Measurements from ENCODE around the gene CXCL11. TPM values are rescaled to one million over a fixed set of nuclear protein-coding genes. Genes with fewer than 3 reads are reported as not detected.

The CXCL11 gene
- total RNA-seq, 1 donor from 2014 or later, result not detected

GRCh38 chr4:76009311-76009710, 26.6 kb downstream of the CXCL11 start:
- no peak overlapping the region for H3K4me3 Mint-ChIP-seq (ENCODE audit: unreplicated experiment)
- H3K27ac Mint-ChIP-seq (ENCODE audit: unreplicated experiment), result no peak overlapping the region
- DNase-seq, result no peak
- no peaks in the 10 kb centered on the region for H3K36me3 Mint-ChIP-seq (ENCODE audit: unreplicated experiment)
- no peaks in the 10 kb centered on the region for H3K4me1 Mint-ChIP-seq (ENCODE audit: low read depth, unreplicated experiment)
- H3K9me3 Mint-ChIP-seq (ENCODE audit: unreplicated experiment), result no peaks in the 10 kb centered on the region
- no peak for TF ChIP-seq CTCF (IDR thresholded peaks at IDR 0.05; ENCODE audit: partially characterized antibody, unreplicated experiment)
- peaks cover 3% of the 10 kb centered on the region for H3K27me3 Mint-ChIP-seq (ENCODE audit: unreplicated experiment)

- Mint-ChIP-seq H3K36me3 (ENCODE audit: unreplicated experiment) (no peaks in the 10 kb centered on the region), H3K9me3 (ENCODE audit: unreplicated experiment) (no peaks in the 10 kb centered on the region), H3K27me3 (ENCODE audit: unreplicated experiment) (peaks cover 3% of the 10 kb centered on the region), H3K4me1 (ENCODE audit: low read depth, unreplicated experiment) (no peaks in the 10 kb centered on the region), H3K27ac (ENCODE audit: unreplicated experiment) (no peak within 1 kb of the TSS), H3K4me3 (ENCODE audit: unreplicated experiment) (no peak within 1 kb of the TSS)
- no peak for TF ChIP-seq CTCF (IDR thresholded peaks at IDR 0.05; ENCODE audit: partially characterized antibody, unreplicated experiment)
- no peak for DNase-seq
These were observed 28.6 kb downstream of the CXCL11 start, which contains the start of gene CXCL9 for GRCh38 chr4:76007089-76007862. TSS of gene CXCL9 (minus strand) at chr4:76007509. CDS start at chr4:76007449, 60 bp downstream.

GRCh38 chr4:76003620-76004019, 32.2 kb downstream of the CXCL11 start:
- H3K4me1 Mint-ChIP-seq (ENCODE audit: low read depth, unreplicated experiment), result no peaks in the 10 kb centered on the region
- H3K27ac Mint-ChIP-seq (ENCODE audit: unreplicated experiment), result no peak overlapping the region
- no peak overlapping the region for H3K4me3 Mint-ChIP-seq (ENCODE audit: unreplicated experiment)
- H3K9me3 Mint-ChIP-seq (ENCODE audit: unreplicated experiment), result no peaks in the 10 kb centered on the region
- no peaks in the 10 kb centered on the region for H3K36me3 Mint-ChIP-seq (ENCODE audit: unreplicated experiment)
- no peak for DNase-seq
- TF ChIP-seq CTCF (IDR thresholded peaks at IDR 0.05; ENCODE audit: partially characterized antibody, unreplicated experiment), result no peak
- H3K27me3 Mint-ChIP-seq (ENCODE audit: unreplicated experiment), result no peaks in the 10 kb centered on the region

GRCh38 chr4:76003035-76003434, 32.8 kb downstream of the CXCL11 start:
- H3K9me3 Mint-ChIP-seq (ENCODE audit: unreplicated experiment), result no peaks in the 10 kb centered on the region
- no peak overlapping the region for H3K27ac Mint-ChIP-seq (ENCODE audit: unreplicated experiment)
- TF ChIP-seq CTCF (IDR thresholded peaks at IDR 0.05; ENCODE audit: partially characterized antibody, unreplicated experiment), result no peak
- no peaks in the 10 kb centered on the region for H3K4me1 Mint-ChIP-seq (ENCODE audit: low read depth, unreplicated experiment)
- no peaks in the 10 kb centered on the region for H3K36me3 Mint-ChIP-seq (ENCODE audit: unreplicated experiment)
- no peaks in the 10 kb centered on the region for H3K27me3 Mint-ChIP-seq (ENCODE audit: unreplicated experiment)
- DNase-seq, result no peak
- H3K4me3 Mint-ChIP-seq (ENCODE audit: unreplicated experiment), result no peak overlapping the region

- Mint-ChIP-seq H3K9me3 (ENCODE audit: unreplicated experiment) (no peaks in the 10 kb centered on the region), H3K27ac (ENCODE audit: unreplicated experiment) (no peak overlapping the region), H3K4me3 (ENCODE audit: unreplicated experiment) (no peak overlapping the region), H3K36me3 (ENCODE audit: unreplicated experiment) (no peaks in the 10 kb centered on the region), H3K27me3 (ENCODE audit: unreplicated experiment) (no peaks in the 10 kb centered on the region), H3K4me1 (ENCODE audit: low read depth, unreplicated experiment) (no peaks in the 10 kb centered on the region)
- DNase-seq, result no peak
- TF ChIP-seq CTCF (IDR thresholded peaks at IDR 0.05; ENCODE audit: partially characterized antibody, unreplicated experiment), result no peak
These were observed 33.7 kb downstream of the CXCL11 start for GRCh38 chr4:76002176-76002575.

Data from glutamatergic neuron (in vitro differentiated cells).